Stimulated activated CD8-positive, alpha-beta memory T cell treated with anti-CD3 and anti-CD28 coated beads, Interleukin-15, amount 100 ng/mL, for 1 hour (primary cell): ENCODE results near the gene RC3H1.
"Not testable (repeated sequence)": the region's sequence is repeated elsewhere in the genome, so short reads cannot be mapped to it uniquely, and the experiment has no call there.

ENCODE experiments used
- DNase-seq: peaks from one replicate; pipeline ENCODE4 v3.0.0-alpha.2; 2020; ENCODE audit warnings: low read depth

The RC3H1 gene

GRCh38 chr1:174023440-174023839 lies 1.3 kb upstream of the RC3H1 start:
- DNase-seq: no peak

GRCh38 chr1:174022976-174023277 lies 770 bp upstream of the RC3H1 start:
- no peak for DNase-seq

GRCh38 chr1:174021591-174022079 lies 522 bp downstream of the RC3H1 start:
- no peak for DNase-seq

GRCh38 chr1:174018565-174018964 lies 3.6 kb downstream of the RC3H1 start:
- no peak for DNase-seq

- DNase-seq: no peak
Measured at GRCh38 chr1:174017231-174017970, 4.8 kb downstream of the RC3H1 start.

- DNase-seq: no peak
Measured at GRCh38 chr1:174013864-174014418, 8.2 kb downstream of the RC3H1 start.

GRCh38 chr1:174008979-174009378 lies 13.2 kb downstream of the RC3H1 start:
- no peak for DNase-seq

- no peak for DNase-seq
Measured at GRCh38 chr1:174008269-174008668, 13.9 kb downstream of the RC3H1 start.

- DNase-seq: no peak
Measured at GRCh38 chr1:174007851-174008250, 14.3 kb downstream of the RC3H1 start.

GRCh38 chr1:174005032-174005431 lies 17.1 kb downstream of the RC3H1 start:
- DNase-seq: no peak

GRCh38 chr1:174003867-174004266 lies 18.3 kb downstream of the RC3H1 start:
- no peak for DNase-seq

- no peak for DNase-seq
Measured at GRCh38 chr1:174001573-174001972, 20.6 kb downstream of the RC3H1 start.

- no peak for DNase-seq
Measured at GRCh38 chr1:174000371-174000770, 21.8 kb downstream of the RC3H1 start.

- DNase-seq: no peak
Measured at GRCh38 chr1:173997791-173998190, 24.4 kb downstream of the RC3H1 start.

GRCh38 chr1:173996995-173997394 lies 25.2 kb downstream of the RC3H1 start:
- no peak for DNase-seq

GRCh38 chr1:173995475-173995874 lies 26.7 kb downstream of the RC3H1 start:
- no peak for DNase-seq

- DNase-seq: not testable (repeated sequence)
Measured at GRCh38 chr1:173993948-173994347, 28.2 kb downstream of the RC3H1 start.

- no peak for DNase-seq
Measured at GRCh38 chr1:173988068-173988467, 34.1 kb downstream of the RC3H1 start.

- no peak for DNase-seq
Measured at GRCh38 chr1:173986951-173987350, 35.2 kb downstream of the RC3H1 start.

GRCh38 chr1:173970252-173970651 lies 51.9 kb downstream of the RC3H1 start:
- DNase-seq: no peak

- DNase-seq: not testable (repeated sequence)
Measured at GRCh38 chr1:173965896-173966295, 56.3 kb downstream of the RC3H1 start.

- DNase-seq: no peak
Measured at GRCh38 chr1:173963477-173963876, 58.7 kb downstream of the RC3H1 start.

- DNase-seq: no peak
Measured at GRCh38 chr1:173960625-173961024, 61.5 kb downstream of the RC3H1 start.

GRCh38 chr1:173954179-173954578 lies 68.0 kb downstream of the RC3H1 start:
- DNase-seq: no peak
